SK-N-SH (cell line): ENCODE data around the gene SLC1A3.

Experiments used
- CHD2 ChIP-seq: fragments of 150-350 bp; IDR thresholded peaks from 2 replicates; pipeline ENCODE4 v1.6.1; 2018; ENCODE audit warnings: low read length; ENCODE audit not compliant: partially characterized antibody
- CTCF ChIP-seq: fragments of 200-600 bp; sonication (generic); IDR thresholded peaks from 2 replicates; pipeline ENCODE4 v1.6.1; 2017; ENCODE audit warnings: antibody characterized with exemption, mild to moderate bottlenecking, moderate library complexity
- EP300 ChIP-seq, 2 experiments: IDR thresholded peaks; 2 replicates each; pipeline versions ENCODE4 v1.4.0 to v1.6.1; 2012; ENCODE audit warnings: borderline replicate concordance in 1 of 2, low read depth in 1 of 2, low read length in 1 of 2
- FOXJ3 ChIP-seq: sonication (generic); formaldehyde crosslinking; IDR thresholded peaks from 2 replicates; pipeline ENCODE4 v1.5.1; 2020; ENCODE audit warnings: mild to moderate bottlenecking, missing genetic modification reagents
- IRF3 ChIP-seq: fragments of 150-350 bp; IDR thresholded peaks from 2 replicates; pipeline ENCODE4 v1.6.1; 2016; ENCODE audit warnings: mild to moderate bottlenecking, low read depth, low read length
- JUND ChIP-seq: IDR thresholded peaks from 2 replicates; pipeline ENCODE4 v1.4.0; 2012
- MEF2A ChIP-seq: IDR thresholded peaks from 2 replicates; pipeline ENCODE4 v1.4.0; 2012; ENCODE audit warnings: low read depth, borderline replicate concordance
- NRF1 ChIP-seq: IDR thresholded peaks from 2 replicates; pipeline ENCODE4 v1.6.1; 2012; ENCODE audit warnings: low read depth, mild to moderate bottlenecking, low read length
- POLR2AphosphoS5 ChIP-seq: IDR thresholded peaks from 2 replicates; pipeline ENCODE4 v1.6.1; 2012; ENCODE audit warnings: low read depth, low read length
- RFX5 ChIP-seq: IDR thresholded peaks from 2 replicates; pipeline ENCODE4 v1.6.1; 2012; ENCODE audit warnings: mild to moderate bottlenecking, improper control_type of control experiment, low read length
- ZBTB33 ChIP-seq: IDR thresholded peaks from 2 replicates; pipeline ENCODE4 v1.4.0; 2012; ENCODE audit warnings: low read depth, borderline replicate concordance

GRCh38 chr5:36606036-36606427 is 374 bp upstream of the SLC1A3 start:
- TF ChIP-seq FOXJ3 (CRISPR knock-in tag) (no peak), EP300 (IDR thresholded peaks at IDR 0.05; ENCODE audit: borderline replicate concordance in 1 of 2, low read depth in 1 of 2, low read length in 1 of 2) (no peak), CTCF (no peak), MEF2A (no peak), RFX5 (no peak), CHD2 (no peak), IRF3 (no peak), POLR2AphosphoS5 (no peak), JUND (no peak), ZBTB33 (no peak), NRF1 (no peak)
